ENCODE results near the gene CTNNA3. TPM values are rescaled to one million over a fixed set of nuclear protein-coding genes. Genes with fewer than 3 reads are reported as not detected.

Gene CTNNA3
- total RNA-seq, 4 donors from 2014 or later: under 0.01 to 0.38 (median 0.27) TPM

GRCh38 chr10:66283874-66284464, 1412.0 kb downstream of the CTNNA3 start:
- TF ChIP-seq, protein P1, sequence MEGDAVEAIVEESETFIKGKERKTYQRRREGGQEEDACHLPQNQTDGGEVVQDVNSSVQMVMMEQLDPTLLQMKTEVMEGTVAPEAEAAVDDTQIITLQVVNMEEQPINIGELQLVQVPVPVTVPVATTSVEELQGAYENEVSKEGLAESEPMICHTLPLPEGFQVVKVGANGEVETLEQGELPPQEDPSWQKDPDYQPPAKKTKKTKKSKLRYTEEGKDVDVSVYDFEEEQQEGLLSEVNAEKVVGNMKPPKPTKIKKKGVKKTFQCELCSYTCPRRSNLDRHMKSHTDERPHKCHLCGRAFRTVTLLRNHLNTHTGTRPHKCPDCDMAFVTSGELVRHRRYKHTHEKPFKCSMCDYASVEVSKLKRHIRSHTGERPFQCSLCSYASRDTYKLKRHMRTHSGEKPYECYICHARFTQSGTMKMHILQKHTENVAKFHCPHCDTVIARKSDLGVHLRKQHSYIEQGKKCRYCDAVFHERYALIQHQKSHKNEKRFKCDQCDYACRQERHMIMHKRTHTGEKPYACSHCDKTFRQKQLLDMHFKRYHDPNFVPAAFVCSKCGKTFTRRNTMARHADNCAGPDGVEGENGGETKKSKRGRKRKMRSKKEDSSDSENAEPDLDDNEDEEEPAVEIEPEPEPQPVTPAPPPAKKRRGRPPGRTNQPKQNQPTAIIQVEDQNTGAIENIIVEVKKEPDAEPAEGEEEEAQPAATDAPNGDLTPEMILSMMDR (IDR thresholded peaks at IDR 0.05; ENCODE audit: low read depth): no peak

DNA sequence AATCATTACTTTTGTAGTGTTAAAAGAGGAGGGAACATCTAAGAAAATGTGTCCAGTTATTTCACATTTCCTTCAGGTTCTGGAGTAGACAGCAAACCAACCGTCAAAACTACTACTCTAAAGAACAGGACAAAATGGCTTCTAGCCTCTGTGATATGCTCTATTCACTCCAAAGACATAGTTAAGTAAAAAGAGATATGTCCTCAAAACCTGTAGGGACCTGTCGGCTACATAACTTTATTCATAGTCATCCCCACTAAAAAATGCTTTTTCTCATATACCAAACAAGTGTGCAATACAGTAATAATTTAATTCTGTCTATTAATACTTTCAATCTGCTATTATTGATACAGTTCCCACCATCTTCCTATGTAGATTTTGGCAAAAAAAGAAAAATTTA, 1412.9 kb downstream of the CTNNA3 start:
- TF ChIP-seq, protein P1 (IDR thresholded peaks at IDR 0.05; ENCODE audit: low read depth): no peak

- TF ChIP-seq, protein P1 (IDR thresholded peaks at IDR 0.05; ENCODE audit: low read depth): no peak
Measured at GRCh38 chr10:66281327-66281726, 1414.7 kb downstream of the CTNNA3 start.

- TF ChIP-seq, protein P1 (IDR thresholded peaks at IDR 0.05; ENCODE audit: low read depth): no peak
Measured at GRCh38 chr10:66277481-66277880, 1418.5 kb downstream of the CTNNA3 start.

- TF ChIP-seq, protein P1 (IDR thresholded peaks at IDR 0.05; ENCODE audit: low read depth): no peak
Measured at GRCh38 chr10:66273966-66274519, 1422.0 kb downstream of the CTNNA3 start.

DNA sequence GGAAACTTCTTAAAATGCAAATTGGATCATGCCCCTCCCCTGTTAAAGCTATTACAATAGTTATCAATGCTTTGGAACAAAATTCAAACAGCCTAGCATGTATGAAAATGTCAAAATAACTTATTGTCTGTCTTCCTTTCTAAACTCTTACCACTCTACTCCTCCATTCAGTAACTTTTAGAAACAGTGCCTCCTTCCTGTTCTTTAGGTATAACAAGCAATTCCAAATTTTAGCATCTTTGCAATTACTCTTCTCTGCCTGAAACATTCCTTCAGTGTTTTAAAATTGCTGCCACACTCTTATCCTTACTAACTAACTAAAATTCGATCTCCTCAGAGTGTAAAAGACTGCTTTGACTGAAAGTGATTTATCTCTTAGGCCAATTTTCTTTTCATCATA, 1430.6 kb downstream of the CTNNA3 start:
- TF ChIP-seq, protein P1 (IDR thresholded peaks at IDR 0.05; ENCODE audit: low read depth): no peak

DNA sequence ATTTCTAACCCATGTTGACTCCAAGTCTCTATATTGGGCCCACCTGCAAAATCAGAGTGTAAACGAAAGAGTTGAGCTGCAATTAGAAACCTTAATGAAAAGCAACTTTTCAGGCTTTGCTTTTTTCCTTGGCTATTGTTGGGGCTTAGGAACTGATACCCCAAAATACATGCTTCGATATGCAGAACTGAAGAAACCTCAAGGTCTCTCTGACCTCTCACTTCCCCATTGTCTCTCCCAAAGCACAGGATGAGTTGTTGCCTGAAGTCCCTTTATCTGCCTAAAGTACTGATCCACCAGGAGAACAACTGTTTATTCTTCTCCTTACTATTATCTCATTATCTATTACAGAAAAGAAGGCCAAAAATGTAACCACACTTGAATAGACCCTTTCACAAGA, 1436.2 kb downstream of the CTNNA3 start:
- TF ChIP-seq, protein P1 (IDR thresholded peaks at IDR 0.05; ENCODE audit: low read depth): no peak

All from subcutaneous adipose tissue (tissue), 4 donors.